ENCODE data around the gene L3MBTL4. TPM values are rescaled to one million over a fixed set of nuclear protein-coding genes. Genes with fewer than 3 reads are reported as not detected.

L3MBTL4 gene
- total and polyA plus RNA-seq, 9 of the 15 experiments (the other 6 are each of a cell fraction or from before 2014, with no cell fraction given) = not detected

GRCh38 chr18:6411382-6411781 lies 3.3 kb downstream of the L3MBTL4 start:
- intact Hi-C loops (cut with micrococcal nuclease) (no loop called here), in situ Hi-C loops (cut with MboI) (no loop called here)
- H4K20me1 ChIP-seq (replicated peaks; ENCODE audit: control insufficient read depth, insufficient read depth, low read length) = no peaks in the 10 kb centered on the region
- no peaks in the 10 kb centered on the region for H3K27me3 ChIP-seq (ENCODE audit: control insufficient read depth in 2 of 2, insufficient read depth in 2 of 2, low read length in 2 of 2)
- H3K4me3 ChIP-seq = no peak overlapping the region
- no peak overlapping the region for H3K9ac ChIP-seq (ENCODE audit: insufficient read depth in 1 of 2, low read depth in 2 of 2, low read length in 2 of 2)
- H3K36me3 ChIP-seq (ENCODE audit: control insufficient read depth, insufficient read depth, low read length) = no peaks in the 10 kb centered on the region
- ChIA-PET CTCF (ENCODE audit: low intra/inter-chr PET ratio) (no interaction called here), POLR2A (no interaction called here)
- no peak overlapping the region for H3K27ac ChIP-seq (ENCODE audit: extremely low read depth, low read depth, low read length)
- H3K4me1 ChIP-seq (replicated peaks in 1 of 2; ENCODE audit: control insufficient read depth in 2 of 2, insufficient read depth in 2 of 2, low read length in 2 of 2) = no peaks in the 10 kb centered on the region
- no TSS peak for BruUV-seq (replicated peaks)
- FAIRE-seq = no peak
- no peak for TF ChIP-seq ZC3H11A (IDR thresholded peaks at IDR 0.05; ENCODE audit: low read depth, low read length)
- H3K4me2 ChIP-seq (ENCODE audit: insufficient read depth, low read length) = no peak overlapping the region
- H3K79me2 ChIP-seq (ENCODE audit: control insufficient read depth, insufficient read depth, low read length) = no peaks in the 10 kb centered on the region
- no peak for DNase-seq (ENCODE audit: extremely low read depth in 1 of 4, low spot score in 3 of 4)
- H3K9me3 ChIP-seq (replicated peaks; ENCODE audit: control insufficient read depth, insufficient read depth, low read depth, low read length) = no peaks in the 10 kb centered on the region
- no peak overlapping the region for H2AFZ ChIP-seq (ENCODE audit: low read depth, low read length)
- 0% methylated on average over 5 of the region's 5 CpGs for WGBS (ENCODE audit: insufficient coverage, low coverage, missing lambda C conversion rate)
- no peaks in the 10 kb centered on the region for H3K9me1 ChIP-seq (ENCODE audit: control insufficient read depth, insufficient read depth, low read length)
- no peak for ATAC-seq

GRCh38 chr18:6409933-6410332 lies 4.8 kb downstream of the L3MBTL4 start:
- 0% methylated on average over 7 of the region's 7 CpGs for WGBS (ENCODE audit: insufficient coverage, low coverage, missing lambda C conversion rate)
- intact Hi-C loops (cut with micrococcal nuclease) = no loop called here
- no peak for ATAC-seq
- no peak for TF ChIP-seq HDAC6 (IDR thresholded peaks at IDR 0.05; ENCODE audit: low read depth, low read length)
- TF ChIP-seq CBFA2T3 (IDR thresholded peaks at IDR 0.05) = no peak
- no peak for TF ChIP-seq BDP1 (IDR thresholded peaks at IDR 0.05; ENCODE audit: insufficient read depth, insufficient read length)
- TF ChIP-seq POLR2G (IDR thresholded peaks at IDR 0.05; ENCODE audit: low read depth, low read length) = no peak
- no peak for TF ChIP-seq XRCC3 (IDR thresholded peaks at IDR 0.05)
- no peak for TF ChIP-seq U2AF1 (optimal IDR thresholded peaks at IDR 0.05; ENCODE audit: low read depth, low read length)
- no peak for TF ChIP-seq ZBTB33 (CRISPR knock-in tag; IDR thresholded peaks at IDR 0.05)
- no peak for TF ChIP-seq ATF2 (CRISPR knock-in tag; IDR thresholded peaks at IDR 0.05)
- no peak for TF ChIP-seq LEF1 (IDR thresholded peaks at IDR 0.05)
- no peak for TF ChIP-seq RAD21 (CRISPR knock-in tag; conservative IDR thresholded peaks at IDR 0.05 in 1 of 2, IDR thresholded peaks at IDR 0.05 in 1 of 2)
- no peak for TF ChIP-seq ZNF140 (CRISPR knock-in tag; IDR thresholded peaks at IDR 0.05)
- TF ChIP-seq CHD4 (IDR thresholded peaks at IDR 0.05; ENCODE audit: insufficient read depth, insufficient replicate concordance, low read depth, low read length, poor library complexity, severe bottlenecking) = no peak

More at GRCh38 chr18:6409933-6410332, 4.8 kb downstream of the L3MBTL4 start:
- no peak overlapping the region for H3K27ac ChIP-seq (ENCODE audit: extremely low read depth, low read depth, low read length)
- no peak for FAIRE-seq
- H3K4me3 ChIP-seq = no peak overlapping the region
- CTCF ChIA-PET (ENCODE audit: low intra/inter-chr PET ratio) = no interaction called here
- no peaks in the 10 kb centered on the region for H3K36me3 ChIP-seq (ENCODE audit: control insufficient read depth, insufficient read depth, low read length)
- DNase-seq (ENCODE audit: extremely low read depth in 1 of 4, low spot score in 3 of 4) = no peak
- no peaks in the 10 kb centered on the region for H3K9me3 ChIP-seq (replicated peaks; ENCODE audit: control insufficient read depth, insufficient read depth, low read depth, low read length)
- no peak overlapping the region for H3K4me2 ChIP-seq (ENCODE audit: insufficient read depth, low read length)
- no peaks in the 10 kb centered on the region for H3K4me1 ChIP-seq (replicated peaks in 1 of 2; ENCODE audit: control insufficient read depth in 2 of 2, insufficient read depth in 2 of 2, low read length in 2 of 2)
- BruUV-seq (replicated peaks) = no TSS peak
- no peaks in the 10 kb centered on the region for H4K20me1 ChIP-seq (replicated peaks; ENCODE audit: control insufficient read depth, insufficient read depth, low read length)
- no peaks in the 10 kb centered on the region for H3K79me2 ChIP-seq (ENCODE audit: control insufficient read depth, insufficient read depth, low read length)
- H3K27me3 ChIP-seq (ENCODE audit: control insufficient read depth in 2 of 2, insufficient read depth in 2 of 2, low read length in 2 of 2) = no peaks in the 10 kb centered on the region
- POLR2A ChIA-PET = interaction anchor here (0.6 kb wide), 1 partner anchor 879 kb away, joined by 3 read pairs; no protein-coding TSS in a partner anchor
- H2AFZ ChIP-seq (ENCODE audit: low read depth, low read length) = no peak overlapping the region
- no peaks in the 10 kb centered on the region for H3K9me1 ChIP-seq (ENCODE audit: control insufficient read depth, insufficient read depth, low read length)
- no peak overlapping the region for H3K9ac ChIP-seq (ENCODE audit: insufficient read depth in 1 of 2, low read depth in 2 of 2, low read length in 2 of 2)
- in situ Hi-C loops (cut with MboI) = no loop called here

All from K562 (cell line).